Measurements from ENCODE around the gene AGAP1. TPM values are rescaled to one million over a fixed set of nuclear protein-coding genes. Genes with fewer than 3 reads are reported as not detected.

The AGAP1 gene
- total RNA-seq, 1 experiment from 2014 or later, result 56.4 TPM

- intact Hi-C loops (cut with micrococcal nuclease; ENCODE audit: unreplicated experiment), result no loop called here
- H3K4me3 Mint-ChIP-seq (ENCODE audit: low read depth, unreplicated experiment), result no peak overlapping the region
- BruUV-seq (replicated peaks), result no TSS peak
- peaks cover 4% of the 10 kb centered on the region for H3K36me3 Mint-ChIP-seq (ENCODE audit: insufficient read depth, unreplicated experiment)
- no peaks in the 10 kb centered on the region for H3K9me3 Mint-ChIP-seq (ENCODE audit: low read depth, unreplicated experiment)
- H3K27me3 Mint-ChIP-seq (ENCODE audit: unreplicated experiment), result no peaks in the 10 kb centered on the region
- DNase-seq, result no peak
- TF ChIP-seq CTCF (IDR thresholded peaks at IDR 0.05; ENCODE audit: unreplicated experiment), result no peak
- H3K27ac Mint-ChIP-seq (ENCODE audit: unreplicated experiment), result no peak overlapping the region
- CTCF ChIA-PET, result no interaction called here
- peaks cover 3% of the 10 kb centered on the region for H3K4me1 Mint-ChIP-seq (ENCODE audit: low read depth, unreplicated experiment)
Measured at GRCh38 chr2:235920216-235920865, 426.5 kb downstream of the AGAP1 start.

DNA sequence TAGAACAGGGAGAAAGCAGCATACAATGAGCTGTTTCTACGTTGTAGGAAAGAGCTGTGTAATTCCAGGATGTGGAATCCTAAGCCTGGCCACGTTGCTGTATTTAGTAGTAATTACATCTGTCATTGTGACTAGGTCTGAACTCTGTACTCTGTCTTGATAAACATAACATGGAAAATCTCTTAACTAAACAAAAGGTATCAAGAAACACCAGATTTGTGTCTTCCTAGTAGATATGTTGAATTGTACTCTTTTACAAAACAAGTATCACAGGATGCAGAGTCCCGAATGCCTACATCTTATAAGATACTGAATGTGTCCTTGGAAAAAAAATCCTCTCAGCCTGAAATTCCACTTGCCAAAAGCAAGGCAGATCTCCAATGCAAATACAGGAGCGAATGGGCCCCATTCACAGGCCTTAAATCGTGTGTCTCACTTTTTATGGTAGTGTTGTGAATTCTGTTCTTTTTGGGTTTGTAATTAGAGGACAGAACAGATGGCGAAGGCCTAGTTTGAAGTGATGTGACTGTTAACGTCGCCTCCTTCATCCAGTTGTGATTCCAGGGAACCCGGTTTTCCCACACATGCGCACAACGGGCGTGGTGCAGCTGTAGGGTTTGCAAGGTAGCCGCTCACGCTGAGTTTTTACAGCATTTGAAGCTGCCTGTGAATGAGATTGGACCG is 427.8 kb downstream of the AGAP1 start:
- intact Hi-C loops (cut with micrococcal nuclease; ENCODE audit: unreplicated experiment), result no loop called here
- no peak overlapping the region for H3K27ac Mint-ChIP-seq (ENCODE audit: unreplicated experiment)
- H3K27me3 Mint-ChIP-seq (ENCODE audit: unreplicated experiment), result no peaks in the 10 kb centered on the region
- H3K4me3 Mint-ChIP-seq (ENCODE audit: low read depth, unreplicated experiment), result no peak overlapping the region
- no peaks in the 10 kb centered on the region for H3K9me3 Mint-ChIP-seq (ENCODE audit: low read depth, unreplicated experiment)
- no peak for TF ChIP-seq CTCF (IDR thresholded peaks at IDR 0.05; ENCODE audit: unreplicated experiment)
- CTCF ChIA-PET, result no interaction called here
- H3K36me3 Mint-ChIP-seq (ENCODE audit: insufficient read depth, unreplicated experiment), result peaks cover 4% of the 10 kb centered on the region
- no TSS peak for BruUV-seq (replicated peaks)
- H3K4me1 Mint-ChIP-seq (ENCODE audit: low read depth, unreplicated experiment), result peaks cover 7% of the 10 kb centered on the region
- no peak for DNase-seq

DNA sequence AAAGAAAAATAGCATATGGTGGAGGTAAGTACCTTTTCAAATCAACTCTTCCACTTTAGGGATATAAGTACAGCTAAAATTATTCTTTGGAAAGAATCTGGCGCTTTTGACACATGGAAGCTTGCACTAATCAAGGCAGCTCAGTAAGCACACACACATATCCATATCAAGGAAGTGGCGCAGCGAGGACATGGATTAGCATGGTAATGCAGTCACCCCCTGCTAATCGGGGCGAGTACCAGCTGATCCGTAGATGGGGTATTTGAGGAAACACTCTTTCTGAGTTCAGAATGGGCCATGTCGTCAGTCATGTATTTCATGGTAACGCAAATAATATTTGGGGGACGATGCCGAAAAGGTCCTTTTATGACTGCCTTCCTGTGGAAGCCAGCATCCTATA is 429.0 kb downstream of the AGAP1 start:
- no peaks in the 10 kb centered on the region for H3K27me3 Mint-ChIP-seq (ENCODE audit: unreplicated experiment)
- H3K36me3 Mint-ChIP-seq (ENCODE audit: insufficient read depth, unreplicated experiment), result peaks cover 4% of the 10 kb centered on the region
- no peaks in the 10 kb centered on the region for H3K9me3 Mint-ChIP-seq (ENCODE audit: low read depth, unreplicated experiment)
- BruUV-seq (replicated peaks), result no TSS peak
- DNase-seq, result no peak
- peaks cover 7% of the 10 kb centered on the region for H3K4me1 Mint-ChIP-seq (ENCODE audit: low read depth, unreplicated experiment)
- no peak for TF ChIP-seq CTCF (IDR thresholded peaks at IDR 0.05; ENCODE audit: unreplicated experiment)
- intact Hi-C loops (cut with micrococcal nuclease; ENCODE audit: unreplicated experiment), result no loop called here
- no peak overlapping the region for H3K4me3 Mint-ChIP-seq (ENCODE audit: low read depth, unreplicated experiment)
- CTCF ChIA-PET, result no interaction called here
- H3K27ac Mint-ChIP-seq (ENCODE audit: unreplicated experiment), result no peak overlapping the region

DNA sequence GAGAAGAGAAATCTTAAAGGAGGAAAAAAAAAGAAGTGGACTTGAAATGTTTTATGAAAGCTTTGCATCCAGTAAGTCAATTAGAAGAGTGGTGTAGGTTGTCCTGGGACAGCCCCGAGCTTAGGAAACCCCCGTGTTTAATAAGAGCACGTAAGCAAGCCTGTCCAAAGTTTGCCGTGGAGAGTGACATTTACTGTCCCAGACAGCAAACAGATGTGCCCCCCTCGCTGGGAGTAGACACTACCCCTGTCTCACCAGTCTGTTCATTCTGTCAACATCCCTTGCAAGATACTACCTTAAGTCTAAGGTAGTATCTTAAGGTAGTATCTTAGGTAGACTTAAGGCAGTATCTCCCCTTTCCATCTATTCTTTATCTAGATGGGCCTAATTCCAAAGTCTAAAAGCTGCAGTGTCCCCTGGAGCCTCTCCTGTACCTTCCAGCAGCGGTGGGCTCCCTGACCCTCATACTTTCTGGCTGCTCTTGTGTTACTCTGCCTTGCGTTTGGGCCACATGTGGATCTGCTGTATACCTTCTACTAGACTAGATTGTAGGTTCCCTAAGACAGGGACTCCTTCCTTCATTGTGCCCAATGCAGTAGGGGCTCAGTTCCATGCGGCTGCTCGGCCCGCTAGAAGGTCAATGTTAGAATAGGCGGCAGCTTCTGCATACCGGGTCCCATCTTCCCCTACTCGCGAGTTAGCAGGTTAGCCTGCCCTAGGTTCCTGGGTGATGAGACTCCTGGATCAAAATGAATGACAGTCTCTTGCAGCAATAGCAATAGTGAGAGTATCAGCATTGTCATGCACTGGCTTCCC is 430.2 kb downstream of the AGAP1 start:
- H3K4me3 Mint-ChIP-seq (ENCODE audit: low read depth, unreplicated experiment), result no peak overlapping the region
- BruUV-seq (replicated peaks), result no TSS peak

More for the DNA sequence above, 430.2 kb downstream of the AGAP1 start:
- H3K27me3 Mint-ChIP-seq (ENCODE audit: unreplicated experiment), result no peaks in the 10 kb centered on the region
- no peak for DNase-seq
- H3K9me3 Mint-ChIP-seq (ENCODE audit: low read depth, unreplicated experiment), result no peaks in the 10 kb centered on the region
- intact Hi-C loops (cut with micrococcal nuclease; ENCODE audit: unreplicated experiment), result no loop called here
- CTCF ChIA-PET, result no interaction called here
- no peak for TF ChIP-seq CTCF (IDR thresholded peaks at IDR 0.05; ENCODE audit: unreplicated experiment)
- H3K4me1 Mint-ChIP-seq (ENCODE audit: low read depth, unreplicated experiment), result peaks cover 7% of the 10 kb centered on the region
- H3K27ac Mint-ChIP-seq (ENCODE audit: unreplicated experiment), result no peak overlapping the region
- peaks cover 4% of the 10 kb centered on the region for H3K36me3 Mint-ChIP-seq (ENCODE audit: insufficient read depth, unreplicated experiment)

Measured in Calu3 (cell line).